OCI-LY1 (cell line): Measurements from ENCODE around the gene WNT11.

Experiments used
- H2AFZ ChIP-seq: fragments of 200-600 bp; sonication (generic), shearing (Covaris generic); 2 replicates; pipeline ENCODE4 v1.6.0; 2014; ENCODE audit warnings: antibody characterized with exemption, mild to moderate bottlenecking, low read length
- H3F3A ChIP-seq: fragments of 200-600 bp; sonication (generic), shearing (Covaris generic); 2 replicates; pipeline ENCODE4 v1.6.0; 2014; ENCODE audit warnings: mild to moderate bottlenecking, antibody characterized with exemption, low read length, moderate library complexity; ENCODE audit not compliant: insufficient read depth
- H3K27ac ChIP-seq: fragments of 200-600 bp; sonication (generic); 2 replicates; pipeline ENCODE4 v1.5.1; 2014; ENCODE audit warnings: low read length, mixed run types, mild to moderate bottlenecking, low read depth; ENCODE audit not compliant: poor library complexity, severe bottlenecking
- H3K27me3 ChIP-seq: fragments of 200-600 bp; sonication (generic); 2 replicates; pipeline ENCODE4 v1.6.0; 2014; ENCODE audit warnings: antibody characterized with exemption, mild to moderate bottlenecking, low read length, moderate library complexity; ENCODE audit not compliant: insufficient read depth
- H3K36me3 ChIP-seq: fragments of 200-600 bp; sonication (generic); 2 replicates; pipeline ENCODE4 v1.6.1; 2014; ENCODE audit warnings: mild to moderate bottlenecking, antibody characterized with exemption, low read length, moderate library complexity, mixed read lengths; ENCODE audit not compliant: insufficient read depth
- H3K4me1 ChIP-seq: fragments of 200-600 bp; sonication (generic); 2 replicates; pipeline ENCODE4 v1.5.1; 2014; ENCODE audit warnings: mild to moderate bottlenecking, low read length, moderate library complexity; ENCODE audit not compliant: insufficient read depth, severe bottlenecking
- H3K4me2 ChIP-seq: fragments of 200-600 bp; sonication (generic), shearing (Covaris generic); 2 replicates; pipeline ENCODE4 v1.6.1; 2014; ENCODE audit warnings: low read length
- H3K4me3 ChIP-seq: fragments of 200-600 bp; sonication (generic); 2 replicates; pipeline ENCODE4 v1.5.1; 2014; ENCODE audit warnings: low read length, low read depth, mild to moderate bottlenecking, mixed read lengths; ENCODE audit not compliant: poor library complexity, severe bottlenecking
- H3K79me2 ChIP-seq: fragments of 200-600 bp; shearing (Covaris generic); 2 replicates; pipeline ENCODE4 v1.6.1; 2016; ENCODE audit warnings: mixed run types, low read length, mixed read lengths; ENCODE audit not compliant: insufficient read depth
- H3K9ac ChIP-seq: fragments of 200-600 bp; sonication (generic), shearing (Covaris generic); 2 replicates; pipeline ENCODE4 v1.6.1; 2014; ENCODE audit warnings: mild to moderate bottlenecking, low read length, mixed read lengths
- H3K9me2 ChIP-seq: fragments of 200-600 bp; sonication (generic), shearing (Covaris generic); 2 replicates; pipeline ENCODE4 v1.6.1; 2014; ENCODE audit warnings: low read depth, mild to moderate bottlenecking, low read length, mixed read lengths
- H3K9me3 ChIP-seq: fragments of 200-600 bp; shearing (Covaris generic); 2 replicates; pipeline ENCODE4 v1.6.1; 2014; ENCODE audit warnings: low read length, mixed read lengths
- H4K20me1 ChIP-seq: fragments of 200-600 bp; sonication (generic), shearing (Covaris generic); 2 replicates; pipeline ENCODE4 v1.6.0; 2016; ENCODE audit warnings: mild to moderate bottlenecking, low read length; ENCODE audit not compliant: insufficient read depth
- CTCF ChIP-seq: fragments of 200-600 bp; sonication (generic), shearing (Covaris generic); IDR thresholded peaks from 2 replicates; pipeline ENCODE4 v1.5.1; 2017; ENCODE audit warnings: mild to moderate bottlenecking, antibody characterized with exemption, low read length, moderate library complexity, mixed read lengths
- EZH2 ChIP-seq: fragments of 200-600 bp; sonication (generic), shearing (Covaris generic); IDR thresholded peaks from 2 replicates; pipeline ENCODE4 v1.8.0; 2017; ENCODE audit warnings: borderline replicate concordance, mixed run types, mild to moderate bottlenecking, antibody characterized with exemption, low read length, moderate library complexity, mixed read lengths

WNT11 gene

GRCh38 chr11:76148941-76149613 lies 57.2 kb downstream of the WNT11 start:
- Histone ChIP-seq H3K9me3 (no peaks in the 10 kb centered on the region), H3K27ac (no peak overlapping the region), H3K4me3 (no peak overlapping the region), H3K27me3 (peaks cover 5% of the 10 kb centered on the region; the same call in 1 of the 2 replicates), H3K79me2 (no peaks in the 10 kb centered on the region), H4K20me1 (no peaks in the 10 kb centered on the region), H3K4me1 (peaks cover 33% of the 10 kb centered on the region), H2AFZ (no peak overlapping the region), H3K9ac (no peak overlapping the region), H3K9me2 (no peaks in the 10 kb centered on the region), H3K4me2 (no peak overlapping the region), H3F3A (no peaks in the 10 kb centered on the region), H3K36me3 (no peaks in the 10 kb centered on the region)
- no peak for TF ChIP-seq CTCF
- TF ChIP-seq EZH2 = no peak

- H3K4me2 ChIP-seq = no peak overlapping the region
- no peaks in the 10 kb centered on the region for H3K9me2 ChIP-seq
- H4K20me1 ChIP-seq = no peaks in the 10 kb centered on the region
- H3K4me3 ChIP-seq = no peak overlapping the region
- TF ChIP-seq CTCF = no peak
- TF ChIP-seq EZH2 = no peak
- H3K9ac ChIP-seq = no peak overlapping the region
- H3K9me3 ChIP-seq = no peaks in the 10 kb centered on the region
- H3K27ac ChIP-seq = no peak overlapping the region
- no peak overlapping the region for H2AFZ ChIP-seq
- H3K4me1 ChIP-seq = peaks cover 30% of the 10 kb centered on the region
- H3K79me2 ChIP-seq = no peaks in the 10 kb centered on the region
- H3F3A ChIP-seq = no peaks in the 10 kb centered on the region
- peaks cover 2% of the 10 kb centered on the region; the same call in 1 of the 2 replicates for H3K36me3 ChIP-seq
- peaks cover 5% of the 10 kb centered on the region; the same call in 1 of the 2 replicates for H3K27me3 ChIP-seq
These were observed 58.1 kb downstream of the WNT11 start for GRCh38 chr11:76148231-76148630.

- Histone ChIP-seq H3K9me3 (no peaks in the 10 kb centered on the region), H3K9me2 (no peaks in the 10 kb centered on the region), H3K4me3 (no peak overlapping the region), H3K4me1 (peaks cover 20% of the 10 kb centered on the region), H3K27ac (no peak overlapping the region), H3K9ac (no peak overlapping the region), H2AFZ (no peak overlapping the region), H3K27me3 (peaks cover 5% of the 10 kb centered on the region; the same call in 1 of the 2 replicates), H3K4me2 (no peak overlapping the region), H3K36me3 (peaks cover 11% of the 10 kb centered on the region; the same call in 1 of the 2 replicates), H3K79me2 (no peaks in the 10 kb centered on the region), H4K20me1 (no peaks in the 10 kb centered on the region), H3F3A (no peaks in the 10 kb centered on the region)
- TF ChIP-seq CTCF (no peak), EZH2 (no peak)
These were observed 59.1 kb downstream of the WNT11 start for GRCh38 chr11:76147106-76147740.
